GOT3 (cell line): ENCODE data around the gene FALEC.

Source experiments
- DNase-seq: peaks from one replicate; lab custom pipeline; 2025; ENCODE audit warnings: mixed read lengths; lab: John Stamatoyannopoulos, UW

Gene FALEC

DNA sequence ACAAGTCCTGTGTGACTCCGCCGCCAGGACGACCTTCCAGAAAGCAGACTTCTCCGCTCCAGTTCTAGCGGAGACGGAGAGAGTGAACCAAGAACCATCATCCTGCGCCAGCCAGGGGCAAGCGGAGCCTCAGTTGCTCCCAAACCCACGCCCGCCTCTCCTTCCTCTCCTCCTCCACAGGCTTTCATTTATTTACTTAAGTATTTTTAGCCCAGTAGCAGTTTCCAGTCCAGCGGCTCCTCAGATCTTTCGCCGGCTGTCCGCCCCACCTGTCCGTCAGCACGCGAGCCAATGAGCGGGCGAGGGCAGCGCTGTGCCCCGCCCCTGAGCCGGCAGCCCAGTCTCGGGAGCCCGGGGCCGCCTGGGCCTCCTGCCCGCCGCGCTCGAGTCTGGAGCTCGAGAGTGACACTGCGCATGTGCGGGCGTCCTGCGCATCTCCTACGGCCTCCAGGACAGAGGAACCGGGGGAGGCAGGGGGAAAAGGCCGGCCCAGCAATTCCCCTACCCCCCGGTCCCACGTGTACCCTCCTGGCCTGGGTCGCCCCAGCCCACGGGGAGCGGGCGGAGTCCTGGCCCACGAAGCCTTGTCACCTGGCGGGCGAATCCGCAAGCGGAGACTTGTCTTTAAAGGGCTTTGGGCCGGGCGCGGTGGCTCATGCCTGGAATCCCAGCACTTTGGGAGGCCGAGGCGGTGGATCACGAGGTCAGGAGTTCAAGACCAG is at the start of gene FALEC:
TSS of gene FALEC (plus strand) at position 425 of the 722 bp plus-strand sequence.
- peak; percentile 90 for DNase-seq

DNA sequence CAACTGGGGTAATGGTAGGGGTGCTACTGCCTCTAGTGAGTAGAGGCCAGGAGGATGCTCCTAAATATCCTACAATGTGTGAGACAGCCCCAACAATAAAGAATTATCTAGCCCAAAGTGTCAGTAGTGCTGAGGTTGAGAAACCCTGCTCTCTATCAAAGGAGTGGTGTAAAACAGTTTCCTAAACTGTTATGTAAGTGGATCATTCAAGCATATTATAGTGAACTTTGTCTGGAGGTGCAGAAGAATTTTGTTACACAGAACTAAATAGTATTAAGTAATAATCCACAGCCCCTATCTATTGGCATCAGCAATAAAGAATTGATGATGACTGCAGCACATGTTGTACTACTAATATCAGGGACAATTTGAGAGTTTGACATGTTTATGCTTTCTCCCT is 48.6 kb upstream of the FALEC start:
- DNase-seq: no peak

DNA sequence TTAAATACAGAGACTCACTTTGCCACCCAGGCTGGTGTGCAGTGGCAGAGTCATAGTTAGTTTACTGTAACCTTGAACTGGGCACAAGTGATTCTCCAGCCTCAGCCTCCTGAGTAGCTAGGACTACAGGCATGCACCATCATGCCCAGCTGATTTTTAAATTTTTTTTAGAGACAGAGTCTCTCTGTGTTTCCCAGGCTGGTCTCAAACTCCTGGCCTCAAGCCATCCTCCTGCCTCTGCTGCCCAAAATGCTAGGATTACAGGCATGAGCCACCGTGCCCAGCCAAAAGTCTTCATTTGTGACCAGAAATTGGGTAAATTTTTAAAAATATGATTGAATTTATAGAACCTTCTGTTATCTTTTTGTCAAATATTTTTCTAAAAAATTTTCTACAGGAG is 46.3 kb upstream of the FALEC start:
- DNase-seq: no peak

DNA sequence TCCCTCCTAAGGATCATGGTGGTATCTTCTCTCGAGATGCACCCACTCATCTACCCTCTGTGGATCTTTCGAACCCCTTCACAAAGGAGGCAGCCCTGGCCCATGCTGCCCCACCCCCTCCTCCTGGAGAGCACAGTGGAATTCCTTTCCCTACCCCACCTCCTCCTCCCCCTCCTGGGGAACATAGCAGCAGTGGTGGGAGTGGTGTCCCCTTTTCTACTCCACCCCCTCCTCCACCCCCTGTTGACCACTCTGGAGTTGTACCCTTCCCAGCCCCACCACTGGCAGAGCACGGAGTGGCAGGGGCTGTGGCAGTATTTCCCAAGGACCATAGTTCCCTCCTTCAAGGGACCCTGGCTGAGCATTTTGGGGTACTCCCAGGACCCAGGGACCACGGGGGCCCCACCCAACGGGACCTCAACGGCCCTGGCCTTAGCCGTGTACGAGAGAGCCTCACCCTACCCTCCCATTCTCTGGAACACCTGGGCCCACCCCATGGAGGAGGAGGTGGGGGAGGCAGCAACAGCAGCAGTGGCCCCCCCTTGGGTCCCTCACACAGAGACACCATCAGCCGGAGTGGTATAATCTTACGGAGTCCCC is 42.9 kb upstream of the FALEC start:
- DNase-seq: no peak

DNA sequence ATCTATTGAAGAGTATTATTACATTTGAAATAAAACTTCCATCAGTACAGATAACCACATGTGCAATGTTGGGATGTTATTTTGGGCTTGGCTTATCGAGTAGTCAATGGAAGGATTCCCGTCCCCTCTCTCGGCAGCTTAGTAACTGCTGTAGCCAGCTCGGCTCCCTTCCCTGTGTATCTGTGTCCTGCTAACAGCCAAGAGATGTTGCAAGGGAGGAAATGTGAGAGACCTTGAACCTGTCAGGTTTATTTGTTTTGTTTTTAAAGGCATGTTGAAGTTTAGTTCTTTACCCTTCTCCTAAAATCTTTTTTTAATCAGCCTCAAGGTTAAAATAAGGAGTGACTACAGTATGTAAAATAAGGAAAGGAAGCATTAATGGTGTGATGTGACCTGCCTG is 41.9 kb upstream of the FALEC start:
- no peak for DNase-seq

DNA sequence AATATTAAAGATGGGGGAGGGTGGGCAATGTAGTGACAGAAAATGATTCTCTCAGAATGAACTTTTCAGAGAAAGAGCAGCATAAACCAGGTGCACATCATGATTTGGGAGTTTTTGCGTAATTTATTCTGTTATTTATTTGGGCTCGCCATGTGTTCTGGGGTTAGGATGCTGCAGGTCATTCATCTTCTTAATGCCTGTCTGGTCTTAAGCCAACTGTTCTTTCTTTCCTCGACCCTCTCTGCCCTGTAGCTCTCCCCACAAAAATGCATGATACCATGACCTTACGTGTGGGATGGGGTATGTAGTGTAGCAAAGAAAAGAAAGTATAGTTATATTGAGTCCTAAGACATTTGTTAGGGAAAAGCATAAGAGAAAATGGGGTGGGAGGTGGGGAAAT is 40.7 kb upstream of the FALEC start:
- no peak for DNase-seq

DNA sequence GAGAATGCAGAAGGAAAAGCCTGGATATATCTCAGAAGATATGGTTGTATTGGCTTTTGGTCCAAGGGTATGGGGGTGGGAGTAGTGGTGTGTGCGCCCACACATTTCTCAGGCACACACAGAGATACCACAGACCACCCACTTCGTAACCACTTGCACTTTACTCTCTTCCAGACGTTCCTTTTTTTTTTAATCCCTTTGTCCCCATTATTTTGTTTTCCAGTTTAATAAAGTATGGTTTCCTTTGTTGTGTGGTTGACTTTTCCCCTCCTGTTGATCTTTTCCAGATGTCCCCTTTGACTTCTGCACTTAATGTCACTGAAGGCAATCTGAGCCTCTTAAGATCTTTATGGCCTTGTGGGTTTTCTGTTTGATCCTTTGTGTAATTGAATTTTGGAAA is 38.8 kb upstream of the FALEC start:
- no peak for DNase-seq

DNA sequence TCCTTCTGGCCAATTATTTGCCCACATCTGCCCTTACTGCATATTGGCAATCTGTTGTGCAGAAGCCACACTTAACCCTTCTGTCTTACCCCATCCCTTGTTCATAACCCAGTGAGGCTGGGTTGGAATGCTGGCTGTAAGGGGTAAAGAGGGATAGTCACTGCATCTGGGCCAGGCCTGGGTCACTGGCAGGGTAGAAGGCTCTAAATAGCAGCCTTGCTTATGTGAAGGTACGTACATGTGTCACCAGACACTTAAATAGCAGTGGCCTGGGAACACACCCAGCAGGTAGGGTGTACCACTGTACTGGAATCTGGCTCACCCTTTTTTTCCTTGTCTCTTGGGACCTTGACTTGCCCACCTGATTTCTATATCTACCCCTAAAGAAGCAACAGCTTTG is 38.2 kb upstream of the FALEC start:
- no peak for DNase-seq

DNA sequence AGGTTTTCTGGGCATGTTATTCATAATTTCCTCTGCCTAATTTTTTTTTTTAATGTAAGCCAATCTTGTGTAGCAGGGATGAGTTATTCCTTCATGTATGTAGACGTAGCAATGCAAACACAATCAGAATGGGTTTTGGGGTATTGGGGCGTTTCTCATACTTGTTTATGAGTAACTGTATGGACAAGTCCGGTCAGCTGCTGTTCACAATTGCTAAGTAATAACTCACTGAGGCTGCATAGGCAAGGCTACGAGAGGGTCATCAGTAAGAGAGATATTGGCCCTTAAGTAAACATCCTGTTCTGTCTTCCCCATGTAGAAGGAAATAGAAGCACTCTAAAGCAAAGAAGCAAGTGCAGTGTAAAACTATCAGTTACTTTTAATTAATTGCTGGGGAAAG is 37.8 kb upstream of the FALEC start:
- no peak for DNase-seq

DNA sequence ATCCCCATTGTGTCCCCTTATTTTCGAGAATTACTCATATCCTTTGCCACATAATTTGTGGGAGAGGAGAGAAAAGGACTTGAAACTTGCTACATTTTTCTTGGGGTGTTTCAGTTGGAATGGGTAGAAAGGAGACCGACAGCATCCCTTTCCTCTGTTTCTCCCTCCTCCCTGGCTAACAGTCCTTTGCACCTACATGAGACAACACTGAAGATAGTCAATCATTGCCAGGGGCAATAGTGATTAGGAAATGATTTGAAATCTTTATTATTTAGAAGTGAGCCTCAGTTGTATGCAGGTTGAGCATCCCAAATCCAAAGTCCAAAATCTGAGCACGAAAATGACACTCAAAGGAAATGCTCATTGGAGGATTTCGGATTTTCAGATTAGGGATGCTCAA is 36.2 kb upstream of the FALEC start:
- no peak for DNase-seq

DNA sequence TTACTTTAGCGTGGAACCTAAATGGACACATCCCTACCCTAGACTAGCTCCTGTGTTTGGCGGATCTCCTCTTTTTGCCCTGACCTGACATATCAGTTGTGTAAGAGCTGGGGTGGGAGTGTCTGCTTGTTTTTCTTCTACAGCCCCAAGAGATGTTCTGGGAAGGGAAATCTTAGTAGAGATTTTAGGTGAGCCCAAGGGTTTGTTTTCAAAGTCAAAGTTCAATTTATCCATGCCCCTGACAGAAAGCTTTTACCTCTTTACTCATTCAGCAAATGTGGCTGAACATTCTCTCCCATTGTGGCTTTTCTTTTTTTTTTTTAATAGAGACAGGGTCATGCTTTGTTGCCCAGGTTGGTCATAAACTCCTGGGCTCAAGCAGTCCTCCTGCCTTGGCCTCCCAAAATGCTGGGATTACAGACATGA is 35.6 kb upstream of the FALEC start:
- no peak for DNase-seq

DNA sequence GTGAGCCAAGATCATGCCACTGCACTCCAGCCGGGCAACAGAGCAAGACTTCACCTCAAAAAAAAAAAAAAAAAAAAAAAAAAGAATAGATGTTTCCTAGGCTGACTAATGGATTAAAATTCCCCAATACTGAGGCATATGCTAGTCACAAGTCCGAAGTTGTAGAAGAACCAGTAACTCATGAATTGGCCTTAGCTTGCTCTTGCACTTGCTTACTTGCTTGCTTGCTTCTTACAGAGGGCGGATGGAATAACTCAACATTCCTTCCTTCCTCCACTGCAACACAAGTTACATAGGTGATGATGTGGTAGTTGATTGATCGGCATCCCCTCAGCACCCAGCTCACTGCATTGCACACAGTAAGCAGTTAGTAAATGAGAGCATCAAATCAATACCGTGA is 31.1 kb upstream of the FALEC start:
- DNase-seq: no peak

DNA sequence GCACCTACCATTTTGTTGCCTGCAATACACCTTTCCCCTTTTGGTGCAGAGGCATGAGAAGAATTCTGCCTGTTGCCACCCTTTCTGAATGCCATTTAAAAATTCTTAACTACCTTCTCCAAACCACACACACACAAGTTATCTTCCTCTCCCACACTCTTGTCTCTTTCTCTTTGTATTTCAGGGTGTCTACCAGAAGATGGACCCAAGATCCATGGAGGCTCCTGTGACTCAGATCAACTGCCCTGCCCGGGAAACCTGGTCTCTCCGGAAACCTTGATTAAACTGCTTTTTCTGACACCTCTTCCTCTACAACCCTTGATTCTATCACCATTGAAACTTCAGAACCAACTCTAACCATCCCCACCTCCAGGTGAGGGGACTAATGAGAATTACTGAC is 30.7 kb upstream of the FALEC start:
- DNase-seq: no peak

DNA sequence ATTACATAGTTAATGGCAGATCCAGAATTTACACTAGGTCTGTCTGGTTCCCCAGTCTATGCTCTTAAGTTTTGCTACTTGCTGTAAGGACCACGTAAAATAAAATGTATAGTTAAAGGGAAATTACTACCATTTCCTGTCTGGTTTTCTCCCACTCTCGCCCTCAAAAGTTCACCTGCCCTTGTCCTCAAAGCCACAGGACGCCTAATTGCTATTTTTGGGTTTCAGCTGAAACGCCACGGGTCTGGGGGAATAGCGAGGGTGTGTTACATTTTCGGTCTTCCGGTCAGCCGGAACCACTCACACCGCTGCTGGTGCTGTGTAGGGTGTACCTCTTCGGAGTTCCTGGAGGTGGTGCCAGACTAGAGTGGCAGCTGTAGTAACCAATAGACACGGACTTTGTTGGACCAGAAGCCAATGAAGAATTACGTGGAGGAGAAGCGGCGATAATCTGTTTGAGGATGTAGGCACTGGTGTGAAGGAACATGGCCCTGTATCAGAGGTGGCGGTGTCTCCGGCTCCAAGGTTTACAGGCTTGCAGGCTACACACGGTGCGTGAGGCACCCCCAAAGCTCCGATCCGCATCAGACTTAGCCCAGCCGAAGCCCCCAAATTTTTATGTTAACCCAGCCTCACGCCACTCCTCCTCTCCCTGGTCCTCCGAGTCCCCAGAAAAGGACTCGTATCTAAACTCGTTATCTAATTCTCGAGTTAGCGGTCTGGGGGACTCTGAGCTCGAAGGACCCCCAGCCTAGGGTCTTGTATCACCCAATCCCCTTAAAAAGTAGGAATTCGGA is 28.4 kb upstream of the FALEC start, which contains the start of gene TARS2:
TSS of gene TARS2 (plus strand) at position 454 of the 797 bp plus-strand sequence. CDS start at position 486, 32 bp downstream.
- peak; percentile 87 for DNase-seq

DNA sequence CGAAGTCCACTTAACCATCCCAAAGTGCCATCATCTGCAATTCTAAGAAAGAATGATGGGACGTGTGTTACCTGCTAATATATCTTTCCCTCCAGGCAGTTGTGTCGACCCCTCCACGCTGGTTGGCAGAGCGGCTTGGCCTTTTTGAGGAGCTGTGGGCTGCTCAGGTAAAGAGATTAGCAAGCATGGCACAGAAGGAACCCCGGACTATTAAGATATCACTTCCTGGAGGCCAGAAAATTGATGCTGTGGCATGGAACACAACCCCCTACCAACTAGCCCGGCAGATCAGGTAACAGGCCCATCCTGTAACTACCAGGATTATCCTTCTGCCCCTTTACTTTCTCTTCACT is 27.8 kb upstream of the FALEC start:
- no peak for DNase-seq

DNA sequence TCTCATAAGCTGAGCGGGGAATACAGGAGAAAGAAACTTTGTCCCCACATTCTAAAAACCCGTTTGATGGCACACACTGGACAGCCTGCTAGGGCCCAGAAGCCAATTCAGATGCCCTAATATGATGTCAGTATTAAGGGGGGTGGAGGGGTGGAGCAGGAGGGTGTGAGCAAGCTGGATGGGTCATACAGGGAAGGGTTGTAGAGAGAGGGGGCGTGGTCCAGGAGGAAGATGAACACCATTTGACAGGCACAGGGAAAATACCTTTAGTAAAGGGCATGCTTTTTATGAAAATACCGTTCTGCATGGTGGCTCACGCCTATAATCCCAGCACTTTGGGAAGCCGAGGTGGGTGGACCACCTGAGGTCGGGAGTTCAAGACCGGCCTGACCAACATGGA is 22.4 kb upstream of the FALEC start:
- no peak for DNase-seq

DNA sequence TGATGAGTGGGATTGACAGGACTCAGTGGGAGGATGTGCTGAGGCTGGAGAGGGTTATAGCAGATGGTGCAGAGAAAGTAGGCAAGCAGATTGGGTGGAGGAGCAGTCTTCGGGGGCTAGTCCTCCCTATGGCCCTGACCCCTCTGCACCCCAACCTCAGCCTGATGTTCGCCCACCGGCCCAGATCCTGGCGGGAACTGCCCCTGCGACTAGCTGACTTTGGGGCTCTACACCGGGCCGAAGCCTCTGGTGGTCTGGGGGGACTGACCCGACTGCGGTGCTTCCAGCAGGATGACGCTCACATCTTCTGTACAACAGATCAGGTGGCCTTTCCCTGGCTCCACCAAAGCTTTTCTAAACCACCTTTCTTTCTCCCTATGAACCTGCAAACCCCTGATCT is 17.2 kb upstream of the FALEC start:
- no peak for DNase-seq

DNA sequence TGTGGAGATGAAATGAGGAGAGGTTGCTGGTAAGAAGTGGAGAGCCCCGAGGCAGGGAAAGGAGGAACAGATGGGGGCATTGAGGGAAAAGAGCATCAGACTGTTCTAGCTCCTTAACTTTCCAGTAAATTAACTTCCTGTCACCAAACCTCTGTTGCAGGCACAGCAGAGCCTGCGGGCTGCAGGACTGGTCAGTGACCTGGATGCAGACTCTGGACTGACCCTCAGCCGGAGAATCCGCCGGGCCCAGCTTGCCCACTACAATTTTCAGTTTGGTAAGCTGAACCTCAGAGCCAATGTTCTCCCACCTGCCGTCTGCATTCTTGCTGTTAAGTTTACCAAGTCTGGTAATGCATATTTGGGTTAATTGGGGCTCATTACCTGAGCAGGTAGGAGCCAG is 10.1 kb upstream of the FALEC start:
- no peak for DNase-seq

DNA sequence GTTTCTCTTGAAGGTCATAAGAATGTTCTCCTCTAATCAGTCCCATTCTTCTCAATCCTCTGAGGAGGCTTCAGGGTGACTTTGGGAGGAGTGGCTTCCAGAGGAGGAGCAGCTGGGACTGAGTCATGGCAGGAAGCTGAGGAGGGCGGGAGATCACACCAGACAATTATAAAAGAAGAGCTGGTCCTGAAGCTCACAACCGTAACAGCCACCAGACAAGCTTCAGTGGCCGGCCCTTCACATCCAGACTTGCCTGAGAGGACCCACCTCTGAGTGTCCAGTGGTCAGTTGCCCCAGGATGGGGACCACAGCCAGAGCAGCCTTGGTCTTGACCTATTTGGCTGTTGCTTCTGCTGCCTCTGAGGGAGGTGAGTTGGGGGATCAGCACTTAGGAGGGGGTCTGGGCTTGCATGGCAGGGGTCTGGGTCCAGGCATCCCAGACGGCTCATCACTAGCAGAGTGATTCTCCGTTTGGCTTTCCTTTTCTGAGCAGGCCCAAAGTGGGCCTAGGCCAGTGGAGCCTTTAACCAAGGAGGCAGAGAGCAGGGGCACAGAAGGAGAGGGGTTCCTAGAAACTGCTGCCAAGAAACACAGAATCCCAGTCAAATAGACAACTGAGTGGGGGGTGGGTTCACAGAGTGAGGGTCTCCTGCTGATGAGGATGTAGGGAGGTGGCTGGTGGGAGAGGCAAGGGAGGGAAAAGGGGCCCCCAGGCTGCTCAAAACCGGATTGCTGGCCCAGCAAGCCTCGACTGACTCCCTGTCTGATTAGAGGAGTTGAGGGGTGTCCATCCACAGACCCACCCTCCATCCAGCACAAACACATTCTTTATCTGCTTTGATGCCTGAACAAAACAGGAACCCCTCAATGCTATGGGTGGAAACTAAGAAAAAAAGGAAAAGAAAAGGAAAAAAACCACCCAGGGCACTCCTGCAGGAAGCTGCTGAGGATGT is 7.4 kb upstream of the FALEC start, which contains the start of gene ECM1:
TSS of gene ECM1 (plus strand) at position 198 of the 953 bp plus-strand sequence. CDS start at position 299, 101 bp downstream.
- DNase-seq: no peak

DNA sequence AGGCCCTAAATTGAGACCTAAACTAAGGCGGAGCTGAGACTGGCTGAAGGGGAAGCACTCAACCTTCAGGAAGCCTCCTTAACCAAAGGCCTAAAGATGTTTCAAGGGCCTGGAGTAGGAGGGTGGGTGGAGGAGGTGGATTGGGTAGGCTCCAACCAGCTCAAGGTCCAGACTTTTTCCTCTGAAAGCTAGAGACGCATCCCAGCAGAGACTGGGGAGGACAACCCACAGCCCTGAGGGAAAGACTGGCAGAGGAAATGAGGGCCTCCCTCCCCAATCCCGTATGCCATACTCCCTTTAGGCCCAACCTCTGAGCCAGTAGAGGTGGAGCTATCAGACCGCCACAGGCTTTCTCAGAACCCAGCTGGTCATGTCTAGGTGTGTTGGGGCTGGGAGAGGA is 6.6 kb upstream of the FALEC start:
- no peak for DNase-seq

DNA sequence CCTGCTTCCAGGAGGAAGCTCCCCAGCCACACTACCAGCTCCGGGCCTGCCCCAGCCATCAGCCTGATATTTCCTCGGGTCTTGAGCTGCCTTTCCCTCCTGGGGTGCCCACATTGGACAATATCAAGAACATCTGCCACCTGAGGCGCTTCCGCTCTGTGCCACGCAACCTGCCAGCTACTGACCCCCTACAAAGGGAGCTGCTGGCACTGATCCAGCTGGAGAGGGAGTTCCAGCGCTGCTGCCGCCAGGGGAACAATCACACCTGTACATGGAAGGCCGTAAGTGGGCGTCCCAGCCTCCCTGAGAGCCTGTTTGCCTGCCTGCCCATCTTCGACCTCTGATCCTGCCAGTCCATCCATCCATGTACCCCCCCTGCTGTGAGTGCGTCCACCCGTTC is 4.0 kb upstream of the FALEC start:
- no peak for DNase-seq
